NCI-H2029 (cell line): ENCODE results near the gene VWA5B1.
"Not testable (repeated sequence)": the region's sequence is repeated elsewhere in the genome, so short reads cannot be mapped to it uniquely, and the experiment has no call there.

Experiments
- DNase-seq: peaks from one replicate; lab custom pipeline; 2025; lab: John Stamatoyannopoulos, UW

Gene VWA5B1

DNA sequence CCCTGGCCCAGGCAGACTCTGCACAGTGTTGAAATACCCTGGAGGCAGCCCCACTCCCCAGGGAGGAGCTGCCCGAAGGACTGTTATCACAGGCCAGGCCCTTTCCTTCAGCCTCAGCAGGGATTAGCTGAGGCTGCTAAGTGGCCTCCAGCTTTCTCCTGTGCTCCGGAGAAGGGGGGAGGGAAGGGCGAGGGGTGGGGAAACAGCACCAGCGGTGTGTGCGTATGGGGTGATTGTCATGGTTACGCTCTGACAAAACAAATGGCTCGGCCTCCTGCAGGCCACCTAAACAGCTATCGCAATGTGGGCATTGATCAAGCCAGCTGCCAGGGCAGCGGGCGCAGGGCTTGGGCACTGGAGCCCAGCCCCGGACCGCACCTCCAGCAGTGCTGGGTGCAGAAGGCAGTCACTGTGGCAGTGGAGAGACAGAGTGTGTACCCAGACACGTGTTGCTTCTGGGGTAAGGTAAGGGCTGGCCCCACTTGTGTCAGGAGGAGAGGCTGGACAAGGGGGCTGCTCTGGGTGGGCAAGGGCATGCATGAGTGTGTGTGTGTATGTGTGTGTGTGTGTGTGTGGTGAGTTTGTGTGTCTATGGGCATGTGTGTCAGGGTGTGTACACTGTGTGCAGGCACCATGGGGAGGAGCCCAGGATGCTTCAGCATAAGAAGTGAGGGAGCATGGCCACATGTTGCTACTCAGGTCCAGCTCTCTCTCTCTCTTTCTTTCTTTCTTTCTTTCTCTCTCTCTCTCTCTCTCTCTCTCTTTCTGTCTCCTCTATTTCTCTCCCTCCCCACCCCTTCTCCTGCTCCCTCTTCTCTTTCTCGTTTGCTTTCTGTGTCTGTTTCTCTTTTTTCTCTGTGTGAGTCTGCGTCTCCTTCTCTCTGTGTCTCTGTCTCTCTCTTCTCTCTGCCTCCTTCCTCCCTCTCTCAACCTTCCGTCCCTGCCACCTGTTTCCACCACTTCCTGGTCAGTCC lies at the start of gene VWA5B1:
Gene VWA5B1, plus strand, starts transcription at position 252 of the 974 bp plus-strand sequence. CDS start 19,727 bp downstream, outside the sequence.
- DNase-seq, result no peak

DNA sequence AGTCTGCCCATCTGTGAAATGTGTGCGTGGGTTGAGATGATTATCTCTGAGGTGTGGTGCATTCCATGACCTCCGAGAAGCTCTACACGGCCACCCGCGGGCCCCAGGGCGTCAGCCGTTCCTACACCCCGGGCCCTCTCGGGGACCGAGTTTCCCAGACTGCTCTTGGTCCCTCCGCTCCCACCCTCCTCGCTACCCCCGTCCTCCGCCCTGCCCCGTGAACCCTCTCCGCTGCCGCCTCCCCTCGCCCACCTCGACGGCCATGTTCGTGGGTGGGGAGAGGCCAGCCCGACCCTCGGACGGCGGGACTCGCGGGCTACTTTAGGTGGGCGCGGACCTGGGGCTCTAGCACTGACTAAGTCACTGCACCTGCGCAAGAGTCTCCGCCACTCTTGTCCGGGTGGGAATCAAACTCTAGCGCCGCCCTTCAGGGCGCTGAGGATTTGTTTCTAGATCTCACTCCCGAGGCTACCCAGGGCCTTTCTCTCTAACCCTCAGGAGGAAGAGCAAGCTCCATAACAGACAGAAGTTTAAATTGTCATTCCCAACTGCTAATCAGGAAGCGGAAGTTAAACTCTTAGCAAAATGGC lies 47.7 kb upstream of the VWA5B1 start:
- DNase-seq, result no peak

DNA sequence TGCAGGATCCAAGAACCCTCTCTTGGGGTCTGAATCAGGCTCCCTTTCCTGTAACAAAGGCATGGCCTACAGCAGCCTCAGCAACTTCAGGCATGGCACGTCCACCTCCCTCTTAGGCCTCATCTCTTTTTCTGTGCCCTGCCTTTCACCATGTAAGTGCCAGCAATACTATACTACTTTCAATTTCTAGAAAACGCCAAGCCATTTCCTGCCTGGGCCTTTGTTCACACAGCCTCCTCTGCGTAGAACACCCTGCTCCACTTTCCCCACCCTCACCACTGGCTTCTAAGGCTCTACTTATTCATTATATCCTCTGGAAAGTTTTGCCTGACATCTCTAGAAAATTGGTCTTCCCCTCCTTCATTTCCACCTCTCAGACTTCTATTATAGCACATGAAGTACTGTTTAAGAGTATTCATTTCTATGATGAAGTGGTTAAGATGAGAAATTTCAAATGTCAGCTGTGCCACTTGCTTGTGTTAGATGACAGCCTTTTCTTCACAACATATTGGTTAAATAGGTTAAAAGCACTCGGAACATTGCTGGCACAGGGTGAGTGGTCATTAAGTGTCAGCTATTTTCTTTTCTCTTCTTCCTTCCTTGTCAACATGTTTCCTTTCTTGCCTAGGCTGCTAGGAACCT lies 41.6 kb upstream of the VWA5B1 start:
- no peak for DNase-seq

DNA sequence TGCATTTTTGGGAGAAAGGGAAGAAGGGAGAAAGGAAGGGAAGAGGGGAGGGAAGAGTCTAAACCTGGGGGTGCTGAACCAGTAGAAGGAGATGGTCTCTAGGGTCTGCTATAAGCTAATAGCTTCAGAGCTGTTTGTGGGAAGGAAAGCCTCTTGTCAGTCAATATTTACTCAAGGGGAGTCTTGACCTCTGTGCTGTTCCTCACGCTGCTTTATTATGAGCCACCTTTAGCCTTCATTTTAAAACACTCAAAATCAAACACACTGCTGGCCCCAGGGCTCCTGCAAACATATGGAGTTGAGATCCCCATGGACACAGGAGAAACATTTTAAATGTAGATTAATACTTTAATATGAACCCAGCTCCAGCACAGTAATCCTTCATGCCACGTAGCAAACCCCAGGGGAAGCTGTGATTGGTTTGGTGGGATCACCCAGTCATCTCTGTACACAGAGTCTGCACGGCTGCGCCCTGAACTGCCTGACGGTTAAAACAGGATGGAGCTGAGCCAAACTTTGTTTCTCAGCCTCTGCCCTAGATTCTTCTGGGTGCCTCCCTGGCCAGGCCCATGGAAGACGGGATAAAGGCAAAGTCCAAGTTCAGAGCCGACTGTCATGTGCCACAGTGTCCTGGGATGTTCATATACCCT lies 40.2 kb upstream of the VWA5B1 start:
- DNase-seq, result no peak

DNA sequence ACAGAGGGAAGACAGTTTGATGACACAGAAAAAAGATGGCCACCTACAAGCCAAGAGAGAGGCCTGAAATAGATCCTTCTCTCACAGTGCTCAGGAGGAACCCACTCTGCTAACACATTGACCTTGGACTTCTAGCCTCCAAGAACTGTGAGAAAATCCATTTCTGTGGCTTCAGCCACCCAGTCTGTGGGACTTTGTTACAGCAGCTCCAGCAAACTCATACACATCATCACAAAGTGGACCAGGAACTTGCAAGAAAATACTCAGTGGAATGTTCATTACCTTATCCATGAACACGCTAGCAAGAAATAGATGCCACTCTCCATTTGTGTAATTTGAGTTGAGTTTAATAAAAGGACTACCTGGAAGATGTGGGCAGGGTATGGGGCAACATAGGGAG lies 38.1 kb upstream of the VWA5B1 start:
- DNase-seq, result no peak

- no peak for DNase-seq
These were observed 35.0 kb upstream of the VWA5B1 start for GRCh38 chr1:20255666-20256065.

GRCh38 chr1:20259646-20260045 lies 31.0 kb upstream of the VWA5B1 start:
- DNase-seq, result no peak

DNA sequence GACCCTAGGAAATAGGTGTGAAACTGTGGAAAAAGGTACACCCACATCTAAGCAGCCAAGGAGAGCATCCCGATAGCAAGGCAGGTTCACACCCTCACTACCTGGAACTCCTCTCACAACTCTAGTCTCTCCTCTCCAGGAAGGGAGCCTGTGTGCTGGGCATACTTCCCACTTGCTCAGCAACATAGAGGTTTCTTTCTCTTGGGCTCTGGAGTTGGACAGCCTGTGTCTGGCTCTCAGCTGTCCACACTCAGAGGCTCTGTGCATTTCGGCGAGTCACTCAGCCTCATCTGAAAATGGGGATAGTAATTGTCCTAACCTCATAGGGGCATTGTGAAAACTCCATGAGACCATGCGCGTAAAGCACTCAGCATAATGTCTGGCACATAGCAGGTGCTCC lies 29.6 kb upstream of the VWA5B1 start:
- DNase-seq, result no peak

DNA sequence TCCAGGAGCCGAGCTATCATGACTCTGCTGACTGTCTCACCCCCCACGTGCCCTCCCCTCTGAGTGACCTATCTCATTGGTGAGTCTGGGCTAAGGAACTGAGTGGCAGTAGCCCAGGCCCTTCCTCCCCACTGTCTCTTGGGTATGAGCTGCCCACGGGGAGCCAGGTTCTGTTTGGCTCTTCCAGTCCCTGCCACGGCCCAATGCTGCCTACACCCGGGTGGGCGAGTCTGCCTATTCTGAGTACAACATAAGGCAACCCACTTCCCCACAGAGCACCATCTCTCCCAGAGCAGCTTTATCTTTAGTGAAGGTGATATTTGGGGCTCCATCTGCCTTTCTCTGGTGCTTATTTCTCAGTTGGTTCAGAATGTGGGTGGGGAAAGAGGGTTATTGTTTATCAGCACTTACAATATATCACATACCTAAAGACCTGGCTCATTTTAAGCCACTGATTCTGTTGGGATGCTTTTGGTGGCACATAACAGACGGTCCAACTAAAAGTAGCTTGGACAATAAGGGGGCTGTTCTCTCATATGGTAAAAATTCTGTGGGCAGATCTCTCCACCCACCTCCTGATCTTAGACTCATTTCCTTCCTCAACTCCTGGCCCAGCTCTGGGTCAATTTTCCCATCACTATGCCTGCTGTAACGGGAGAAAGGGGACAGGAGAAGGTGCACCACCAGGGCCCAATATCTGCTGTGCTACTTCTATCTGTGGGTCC lies 27.7 kb upstream of the VWA5B1 start:
- DNase-seq, result no peak

- DNase-seq, result no peak
These were observed 25.4 kb upstream of the VWA5B1 start for GRCh38 chr1:20265250-20265649.

DNA sequence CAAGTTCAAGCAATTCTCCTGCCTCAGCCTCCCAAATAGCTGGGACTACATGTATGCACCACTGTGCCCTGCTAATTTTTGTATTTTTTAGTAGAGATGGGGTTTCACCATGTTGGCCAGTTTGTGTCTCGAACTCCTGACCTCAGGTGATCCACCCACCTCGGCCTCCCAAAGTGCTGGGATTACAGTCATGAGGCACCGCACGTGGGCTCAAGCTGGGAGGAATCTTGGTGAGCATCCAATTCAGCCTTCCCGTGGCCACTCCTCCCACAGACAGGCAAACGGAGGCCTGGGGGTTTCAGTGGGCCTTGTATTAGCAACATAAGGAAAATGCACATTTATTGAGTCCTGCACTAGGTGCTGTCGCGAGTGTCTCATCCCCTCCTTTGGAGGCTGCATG lies 24.5 kb upstream of the VWA5B1 start:
- DNase-seq, result no peak

GRCh38 chr1:20266642-20267041 lies 24.0 kb upstream of the VWA5B1 start:
- DNase-seq, result no peak

DNA sequence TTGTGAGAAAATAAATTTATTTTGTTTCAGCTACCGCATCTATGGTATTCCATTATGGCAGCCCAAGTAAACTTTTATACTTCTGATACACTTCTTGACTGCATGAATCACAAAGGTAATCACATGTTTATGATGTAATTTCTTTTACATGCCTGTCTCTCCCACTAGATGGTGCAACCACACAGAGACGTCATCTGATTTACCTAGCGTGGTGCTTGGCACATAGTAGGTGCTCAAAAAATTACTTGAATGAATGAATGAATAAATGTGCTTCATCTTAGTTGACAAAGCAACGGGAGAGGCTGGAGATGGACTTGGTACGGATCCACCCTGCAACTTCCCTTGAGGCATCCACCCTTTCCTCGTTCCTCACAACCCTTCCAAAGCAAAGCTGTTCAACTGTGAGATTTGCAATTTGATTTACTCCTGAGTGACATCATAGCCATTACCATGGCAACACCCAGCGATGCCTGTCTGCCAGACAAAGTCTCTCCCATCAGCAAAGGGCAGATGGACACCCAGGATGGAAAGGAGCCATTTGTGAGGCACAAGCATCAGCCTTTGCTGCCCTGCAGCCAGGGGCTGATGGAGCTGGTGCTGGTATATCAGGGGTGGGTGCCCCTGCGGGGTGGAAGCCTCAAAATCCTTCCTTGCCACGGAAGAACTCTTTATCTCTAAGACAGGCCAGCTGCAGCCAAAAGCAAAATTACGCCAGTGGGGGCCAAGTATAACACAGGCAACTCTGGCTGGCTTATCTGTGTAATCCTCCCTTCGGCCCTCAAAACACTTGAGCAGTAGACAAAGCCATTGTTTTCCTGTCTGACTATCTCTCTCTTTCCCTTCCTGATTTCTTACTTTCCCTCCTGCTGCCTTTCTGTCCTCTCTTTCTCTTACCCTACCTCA lies 18.9 kb upstream of the VWA5B1 start:
- no peak for DNase-seq

- not testable (repeated sequence) for DNase-seq
These were observed 17.0 kb upstream of the VWA5B1 start for GRCh38 chr1:20273716-20274115.

DNA sequence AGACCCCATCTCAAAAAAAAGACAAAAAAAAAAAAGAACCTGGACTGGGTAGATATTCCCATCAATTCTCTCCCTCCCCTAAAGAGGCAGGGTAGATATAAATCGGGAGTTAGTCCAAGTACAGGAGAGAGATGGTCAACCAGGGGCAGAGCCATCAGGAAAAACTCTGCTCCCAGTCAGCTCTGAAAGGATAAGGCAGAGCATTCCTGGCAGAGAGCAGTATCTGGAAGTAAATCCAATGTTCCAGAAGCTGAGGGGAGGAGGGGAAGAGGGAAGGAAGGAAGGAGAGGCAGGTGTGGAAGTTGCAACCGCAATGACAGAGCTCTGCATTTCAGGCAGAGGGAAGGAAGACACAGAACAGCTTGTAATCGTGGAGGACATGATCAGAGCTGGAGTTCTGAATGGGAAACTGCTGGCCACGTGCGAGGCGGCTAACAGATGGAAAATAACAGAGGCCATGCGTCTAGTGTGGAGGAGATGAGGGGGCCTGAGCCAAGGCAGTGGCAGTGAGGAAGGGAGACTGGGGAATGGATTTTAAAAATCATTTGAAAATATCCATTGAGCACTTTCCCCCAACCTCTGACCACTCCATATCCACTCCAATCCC lies 15.3 kb upstream of the VWA5B1 start:
- no peak for DNase-seq

GRCh38 chr1:20276485-20277159 lies 14.1 kb upstream of the VWA5B1 start:
- DNase-seq, result no peak

GRCh38 chr1:20278692-20279130 lies 12.0 kb upstream of the VWA5B1 start:
- DNase-seq, result no peak

- DNase-seq, result no peak
These were observed 11.2 kb upstream of the VWA5B1 start for GRCh38 chr1:20279509-20279908.

GRCh38 chr1:20280341-20280740 lies 10.3 kb upstream of the VWA5B1 start:
- DNase-seq, result no peak

DNA sequence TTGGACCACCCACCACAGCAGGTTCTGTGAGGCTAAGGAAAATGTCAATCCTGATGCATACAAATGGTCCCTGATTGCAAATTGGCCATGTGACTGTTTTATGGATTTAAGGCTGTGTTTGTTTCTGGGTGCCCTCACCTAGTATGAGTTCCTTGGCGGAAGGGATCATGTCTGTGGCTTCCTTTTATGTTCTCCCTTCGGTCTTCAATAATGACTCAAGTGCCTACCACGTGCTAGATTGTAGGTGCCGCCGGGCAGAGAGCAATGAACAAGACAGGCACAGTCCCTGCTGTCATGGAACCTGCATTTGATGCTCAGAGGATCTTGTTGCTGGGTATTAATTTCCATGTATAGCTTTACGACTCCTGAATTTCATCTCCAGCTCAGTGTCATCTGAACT lies 9.8 kb upstream of the VWA5B1 start:
- no peak for DNase-seq
